GM12873 (cell line): ENCODE measurements around the gene RASEF.

Source experiments
- CTCF ChIP-seq: IDR thresholded peaks from 2 replicates; pipeline ENCODE4 v1.5.1; 2012; ENCODE audit warnings: low read depth, mild to moderate bottlenecking, moderate library complexity, low read length, control low read depth; ENCODE audit not compliant: insufficient read depth; ENCODE audit errors: missing control alignments

Gene RASEF

DNA sequence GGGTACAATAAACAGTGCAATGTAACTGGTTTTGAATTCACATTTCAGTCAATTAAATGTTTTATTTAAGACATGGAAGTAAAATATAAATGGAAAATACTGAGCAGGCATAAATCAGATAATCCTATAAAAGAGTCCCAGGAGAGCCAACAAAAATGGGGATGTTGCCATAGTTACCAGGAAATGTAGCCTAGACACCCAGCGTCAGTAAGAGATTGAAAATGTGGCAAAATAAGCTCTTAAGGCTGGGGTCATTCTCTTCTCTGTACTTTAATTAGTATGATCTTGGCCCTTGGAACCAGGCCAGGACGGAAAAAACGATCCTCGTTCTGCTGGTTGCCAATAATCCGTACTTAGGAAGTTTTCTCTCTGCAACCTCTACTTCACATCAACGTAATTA, 18.9 kb upstream of the RASEF start:
- TF ChIP-seq CTCF: no peak

DNA sequence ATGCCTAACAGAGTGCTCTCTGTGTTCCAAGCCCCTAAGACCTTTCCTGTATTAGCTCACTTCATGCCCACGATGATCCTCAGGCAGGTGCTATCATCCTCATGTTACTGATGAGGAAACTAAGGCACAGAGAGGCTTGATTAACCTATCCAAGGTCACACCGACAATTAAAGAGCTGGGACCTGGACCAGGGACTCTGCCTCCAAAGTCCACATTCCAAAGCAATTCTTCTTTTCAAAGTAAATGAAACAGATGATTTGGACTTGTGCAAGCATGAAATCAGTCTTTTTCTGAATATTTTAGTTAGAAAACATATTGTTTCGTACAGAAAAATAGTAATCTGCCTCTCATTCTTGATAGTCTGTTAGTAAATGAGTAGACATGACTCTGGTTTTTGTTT, 18.1 kb upstream of the RASEF start:
- no peak for TF ChIP-seq CTCF

DNA sequence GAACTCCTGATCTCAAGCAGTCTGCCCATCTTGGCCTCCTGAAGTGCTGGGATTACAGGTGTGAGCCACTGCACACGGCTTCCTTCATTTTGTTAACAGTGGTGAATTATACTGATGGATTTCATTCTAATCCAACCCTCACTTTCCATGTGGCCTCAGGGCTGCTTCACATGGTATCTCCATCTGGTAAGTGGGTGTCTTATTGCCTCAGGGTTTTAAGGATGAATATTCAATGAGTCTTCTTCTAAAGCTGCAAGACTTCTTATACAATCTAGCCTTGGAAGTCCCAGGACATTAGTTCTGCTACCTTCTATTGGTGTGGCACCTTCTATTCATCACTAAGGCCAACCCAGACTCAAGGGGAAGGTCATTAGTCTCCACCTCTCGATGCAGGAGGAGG, 8.7 kb upstream of the RASEF start:
- no peak for TF ChIP-seq CTCF

DNA sequence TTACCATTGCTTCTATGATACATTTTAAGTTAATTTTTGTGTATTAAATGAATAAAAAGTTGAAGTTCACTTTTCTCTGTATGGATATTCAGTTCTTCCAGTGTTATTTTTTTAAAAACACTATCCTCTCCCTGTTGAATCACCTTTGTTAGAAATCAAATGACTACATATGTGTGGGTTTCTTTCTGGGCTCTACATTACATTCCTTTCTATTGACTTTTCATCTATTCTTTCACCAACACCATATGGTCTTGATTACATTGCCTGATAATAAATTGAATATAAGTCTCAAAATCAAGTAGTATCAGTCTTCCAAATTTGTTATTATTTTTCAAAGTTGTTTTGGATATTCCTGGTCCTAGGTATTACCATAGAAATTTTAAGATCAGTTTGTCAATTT, 7.3 kb upstream of the RASEF start:
- TF ChIP-seq CTCF: no peak

DNA sequence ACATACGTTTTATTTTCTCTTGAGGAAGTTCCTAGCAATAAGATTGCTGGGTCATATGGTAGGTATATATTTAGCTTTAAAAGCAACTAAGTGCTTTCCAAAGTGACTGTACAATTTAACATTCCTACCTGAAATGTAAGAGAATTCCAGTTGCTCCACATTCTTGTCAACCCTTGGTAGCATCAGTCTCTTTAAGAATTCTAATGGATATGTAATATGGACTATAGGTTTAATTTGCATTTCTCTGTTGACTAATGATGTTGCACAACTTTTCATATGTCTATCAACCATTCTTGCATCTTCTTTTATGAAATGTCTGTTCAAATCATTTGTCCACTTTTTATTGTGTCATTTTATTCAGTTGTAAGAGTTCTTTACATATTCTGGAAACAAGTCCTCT, 6.7 kb upstream of the RASEF start:
- no peak for TF ChIP-seq CTCF

DNA sequence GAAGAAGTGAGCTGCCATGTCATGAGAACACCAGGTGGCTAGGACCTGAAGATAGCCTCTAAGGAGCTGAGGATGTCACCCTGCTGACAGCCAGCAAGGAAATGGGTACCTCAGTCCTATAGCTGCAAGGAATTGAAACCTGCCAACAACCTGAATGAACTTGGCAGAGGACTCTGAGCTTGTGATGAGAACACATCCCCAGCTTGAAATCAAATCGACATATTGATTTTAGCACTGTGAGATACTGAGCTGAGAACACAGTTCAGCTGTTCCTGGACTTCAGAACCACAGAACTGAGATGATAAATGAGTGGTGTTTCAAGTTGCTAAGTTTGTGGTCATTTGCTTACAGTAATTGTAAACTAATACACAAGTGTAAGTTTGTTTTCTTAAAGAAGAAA, 5.5 kb upstream of the RASEF start:
- TF ChIP-seq CTCF: no peak

DNA sequence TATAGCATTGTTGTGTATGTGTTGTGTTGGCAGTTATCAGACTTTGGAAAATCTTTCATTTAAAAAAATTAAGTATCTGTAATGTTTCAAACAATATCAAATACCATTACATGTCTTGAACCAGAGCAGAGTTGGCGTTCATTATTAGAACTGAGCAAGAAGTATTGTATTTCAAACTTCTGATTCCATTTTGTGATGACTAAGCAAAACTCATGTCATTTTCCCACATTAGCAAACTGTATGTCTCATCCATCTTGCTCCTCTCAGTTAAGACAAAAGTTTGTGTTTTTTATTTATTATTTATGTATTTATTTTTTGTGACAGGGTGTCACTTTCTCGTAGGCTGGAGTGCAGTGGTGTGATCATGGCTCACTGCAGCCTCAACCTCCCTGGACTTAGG, 4.6 kb upstream of the RASEF start:
- TF ChIP-seq CTCF: no peak

- no peak for TF ChIP-seq CTCF
Observed at GRCh38 chr9:83066771-83067170, 3.8 kb upstream of the RASEF start.
